Measurements from ENCODE around the gene TNS3.

DNA sequence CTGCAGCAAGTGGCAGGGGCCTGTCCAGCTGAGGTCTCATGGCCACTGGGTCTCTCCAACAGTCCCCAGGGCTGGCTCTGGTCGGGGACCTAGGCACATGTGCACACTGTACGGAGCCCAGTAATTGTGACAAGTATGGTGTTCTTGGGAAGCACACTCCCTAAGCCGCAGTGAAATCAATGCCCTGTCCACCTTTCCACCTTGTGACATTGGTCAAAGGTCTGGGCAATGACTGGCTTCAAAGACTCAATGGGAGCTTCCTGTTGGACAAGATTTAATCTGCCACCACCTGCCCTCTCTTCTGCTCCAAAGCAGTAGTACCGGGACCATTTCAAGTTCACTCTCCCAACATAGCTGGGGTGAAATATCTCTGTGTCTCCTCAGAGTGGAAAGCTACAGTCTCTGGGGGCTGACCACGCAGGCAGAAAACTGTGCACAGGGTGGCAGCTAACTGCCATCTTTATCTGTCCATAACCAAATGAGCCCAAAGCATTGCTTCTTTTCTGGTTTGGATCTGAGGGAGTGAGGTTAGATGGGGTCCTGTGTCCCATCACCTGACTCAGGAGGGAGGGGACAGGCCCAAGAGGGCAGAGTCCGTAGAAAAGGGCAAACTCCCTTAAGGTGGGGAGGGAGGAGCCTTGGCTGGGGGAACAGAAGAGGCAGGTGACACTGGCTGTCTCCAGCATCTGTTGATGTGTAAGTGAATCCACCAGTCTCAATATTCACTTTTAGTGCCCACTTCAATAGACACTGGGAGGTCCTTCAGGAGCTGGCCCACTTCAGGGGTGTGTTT lies 307.7 kb downstream of the TNS3 start:
- TF ChIP-seq, protein P1, sequence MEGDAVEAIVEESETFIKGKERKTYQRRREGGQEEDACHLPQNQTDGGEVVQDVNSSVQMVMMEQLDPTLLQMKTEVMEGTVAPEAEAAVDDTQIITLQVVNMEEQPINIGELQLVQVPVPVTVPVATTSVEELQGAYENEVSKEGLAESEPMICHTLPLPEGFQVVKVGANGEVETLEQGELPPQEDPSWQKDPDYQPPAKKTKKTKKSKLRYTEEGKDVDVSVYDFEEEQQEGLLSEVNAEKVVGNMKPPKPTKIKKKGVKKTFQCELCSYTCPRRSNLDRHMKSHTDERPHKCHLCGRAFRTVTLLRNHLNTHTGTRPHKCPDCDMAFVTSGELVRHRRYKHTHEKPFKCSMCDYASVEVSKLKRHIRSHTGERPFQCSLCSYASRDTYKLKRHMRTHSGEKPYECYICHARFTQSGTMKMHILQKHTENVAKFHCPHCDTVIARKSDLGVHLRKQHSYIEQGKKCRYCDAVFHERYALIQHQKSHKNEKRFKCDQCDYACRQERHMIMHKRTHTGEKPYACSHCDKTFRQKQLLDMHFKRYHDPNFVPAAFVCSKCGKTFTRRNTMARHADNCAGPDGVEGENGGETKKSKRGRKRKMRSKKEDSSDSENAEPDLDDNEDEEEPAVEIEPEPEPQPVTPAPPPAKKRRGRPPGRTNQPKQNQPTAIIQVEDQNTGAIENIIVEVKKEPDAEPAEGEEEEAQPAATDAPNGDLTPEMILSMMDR (IDR thresholded peaks at IDR 0.05 in 2 of 3, conservative IDR thresholded peaks at IDR 0.05 in 1 of 3; ENCODE audit: control insufficient read depth in 2 of 3, extremely low read depth in 1 of 3, insufficient read depth in 1 of 3, low read depth in 3 of 3, low read length in 3 of 3): no peak
- TF ChIP-seq NFIC (IDR thresholded peaks at IDR 0.05; ENCODE audit: low read depth, low read length) (no peak), CREM (IDR thresholded peaks at IDR 0.05; ENCODE audit: low read depth) (no peak), TCF12 (IDR thresholded peaks at IDR 0.05; ENCODE audit: low read depth, low read length) (no peak), POLR2A (IDR thresholded peaks at IDR 0.05; ENCODE audit: low read depth, low read length) (no peak), FOXM1 (IDR thresholded peaks at IDR 0.05; ENCODE audit: low read depth, low read length) (no peak)

Data from GM12878 (cell line).